Amygdala (tissue), 56 donors: ENCODE measurements around the gene TRAK1.

Experiments used
- DNase-seq, 56 donors: peaks; one replicate each; lab custom pipeline; 2025; lab: John Stamatoyannopoulos, UW

The TRAK1 gene

DNA sequence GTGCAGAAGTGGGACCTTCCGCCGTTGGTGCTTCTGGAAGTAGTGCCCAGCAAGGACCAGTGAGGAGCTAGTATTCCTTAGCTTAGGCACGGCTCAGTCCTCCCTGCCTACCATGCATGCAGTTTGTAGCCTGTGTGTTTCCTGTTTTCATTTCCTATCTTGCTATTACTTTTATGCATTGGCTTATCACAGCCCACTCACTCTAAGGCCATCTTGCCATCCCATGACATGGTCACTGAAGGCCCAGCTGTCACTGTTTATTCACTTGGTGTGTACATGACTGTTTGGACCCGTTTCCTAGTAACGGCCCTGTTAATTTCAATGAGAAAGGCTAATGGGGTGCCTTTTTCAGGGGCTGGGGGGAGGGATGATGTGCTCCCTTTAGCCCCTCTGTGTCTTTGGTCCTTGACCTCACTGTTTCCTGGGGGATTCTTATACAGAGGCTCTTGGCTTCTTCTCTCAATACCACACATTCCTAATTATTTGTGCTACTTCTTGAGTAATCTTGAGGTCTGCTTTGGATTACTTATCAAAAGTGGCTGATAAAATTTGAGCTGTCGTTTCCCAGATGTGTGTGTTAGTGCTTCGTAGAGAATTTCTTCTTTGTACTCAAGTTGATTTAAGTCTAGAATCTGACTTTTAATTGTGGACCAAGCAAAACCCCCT, 24.5 kb upstream of the TRAK1 start:
- no peak for DNase-seq

DNA sequence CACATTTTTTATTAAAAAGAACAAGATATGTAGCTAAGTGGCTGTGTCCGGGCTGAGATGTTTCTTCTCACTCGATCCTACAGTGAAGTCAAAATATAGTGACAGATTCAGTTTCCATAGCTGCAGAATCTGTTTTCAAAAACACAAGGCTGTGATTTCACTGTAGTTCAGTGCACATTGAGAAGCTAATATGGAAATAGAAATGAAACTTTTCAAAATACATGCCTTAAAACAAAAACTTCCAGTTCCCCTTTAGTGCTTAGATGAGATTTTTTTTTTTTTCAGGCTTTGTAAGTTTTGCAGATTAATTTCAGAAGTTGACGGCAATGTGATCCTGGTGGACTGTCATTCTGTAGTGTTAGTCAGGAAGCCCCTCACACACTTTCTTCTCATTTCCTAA, 23.8 kb upstream of the TRAK1 start:
- DNase-seq, result no peak

- no peak for DNase-seq
These were observed 22.7 kb upstream of the TRAK1 start for GRCh38 chr3:42068303-42069088.

DNA sequence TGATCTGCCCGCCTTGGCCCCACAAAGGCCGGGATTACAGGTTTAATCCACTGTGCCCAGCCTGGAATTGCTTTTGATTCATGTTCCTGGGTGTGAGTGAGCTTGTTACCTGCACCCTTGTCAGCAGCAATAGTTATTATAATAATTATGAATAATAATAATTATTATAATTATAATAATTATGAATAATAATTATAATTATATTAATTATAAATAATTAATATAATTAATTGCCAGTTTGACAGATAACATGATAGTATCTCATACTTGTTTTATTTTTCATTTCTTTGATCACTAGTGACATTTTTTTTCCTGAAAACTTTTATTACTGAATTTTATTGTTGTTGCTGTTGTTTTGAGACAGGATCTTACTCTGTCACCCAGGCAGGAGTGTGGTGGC, 21.1 kb upstream of the TRAK1 start:
- DNase-seq, result no peak

DNA sequence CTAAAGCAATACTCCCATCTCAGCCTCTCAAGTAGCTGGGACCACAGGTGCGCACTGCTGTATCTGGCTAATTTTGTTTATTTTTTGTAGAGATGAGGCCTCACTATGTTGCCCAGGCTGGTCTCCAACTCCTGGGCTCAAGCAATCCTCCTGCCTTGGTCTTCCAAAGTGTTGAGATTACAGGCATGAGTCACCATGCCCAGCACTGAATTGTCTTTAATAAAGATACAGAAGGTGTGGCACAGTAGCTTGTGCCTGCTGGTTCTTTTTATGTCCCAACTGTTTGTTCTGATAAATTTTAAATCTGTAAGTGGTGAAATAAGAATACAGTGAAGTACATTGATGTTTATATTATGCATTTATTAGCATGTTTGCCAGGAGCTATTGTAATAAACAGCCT, 20.6 kb upstream of the TRAK1 start:
- no peak for DNase-seq

DNA sequence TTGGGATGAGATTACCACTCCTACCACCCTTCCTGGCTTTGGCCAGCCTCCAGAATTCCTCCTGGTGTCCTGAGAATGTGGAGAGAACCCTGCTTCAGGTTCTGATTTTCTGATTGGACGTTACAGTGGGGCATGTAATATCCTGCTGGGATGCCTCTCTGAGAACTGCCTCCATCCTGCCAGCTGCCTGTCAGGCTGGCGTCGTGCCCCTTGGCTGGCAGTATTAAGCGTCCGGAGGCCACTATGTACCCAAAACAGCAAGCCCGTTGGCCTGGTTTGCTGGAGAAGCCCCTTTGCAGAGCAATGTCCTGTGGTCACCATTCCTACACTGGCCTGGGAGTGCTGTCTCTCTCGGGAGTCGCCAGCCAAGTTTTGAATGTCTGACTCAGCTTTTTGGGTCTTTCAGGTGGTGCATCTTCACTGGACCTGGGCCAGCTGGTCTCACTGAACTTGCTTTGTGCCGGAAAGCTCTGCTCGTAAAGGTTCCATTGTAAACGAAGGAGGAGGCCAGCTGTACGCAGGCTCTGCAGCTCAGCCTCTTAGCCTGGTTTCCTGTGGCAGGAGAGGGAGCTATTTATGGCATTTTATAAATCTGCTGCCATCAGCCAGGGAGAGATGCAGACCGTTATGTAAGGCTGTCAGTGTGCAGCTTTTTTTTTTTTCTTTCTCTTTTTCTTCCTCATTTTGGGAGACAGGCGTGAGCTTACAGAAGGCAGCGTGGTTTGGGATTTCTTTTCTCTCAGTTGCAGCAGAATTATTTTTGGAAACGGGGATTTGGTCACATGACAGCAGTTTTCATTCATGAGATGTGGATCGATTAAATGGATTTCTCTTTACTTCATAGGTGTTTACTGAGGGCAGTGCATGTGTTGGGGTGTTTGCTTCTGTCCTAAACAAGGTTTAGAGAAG, 19.0 kb upstream of the TRAK1 start:
- peak in 52 of 56 donors; percentile 22 to 90 (median 72) for DNase-seq

DNA sequence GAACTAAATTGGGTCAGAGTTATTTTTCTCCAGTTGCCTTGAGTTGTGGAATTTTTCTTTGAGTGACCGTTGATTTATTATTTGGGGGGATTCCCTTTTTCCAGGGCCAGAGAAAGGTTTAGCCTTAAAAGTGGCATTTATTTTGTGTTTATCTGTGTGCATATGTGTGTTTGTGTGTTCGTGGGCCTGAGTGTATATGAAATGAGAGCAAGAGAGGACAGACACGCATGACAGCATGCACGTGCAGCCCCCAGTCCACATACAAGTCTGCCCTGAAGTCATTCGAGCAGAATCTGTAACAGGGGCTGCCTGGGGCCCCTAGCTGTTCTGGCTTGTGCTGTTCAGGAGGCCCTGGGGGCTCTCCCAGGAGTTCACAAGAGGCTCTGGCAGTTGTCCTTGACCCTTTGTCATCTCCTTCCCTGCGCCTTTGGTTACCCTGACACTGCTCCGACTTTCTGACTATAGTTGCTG, 18.3 kb upstream of the TRAK1 start:
- DNase-seq, result peak in 2 of 56 donors; percentile 9 to 15

- peak in 3 of 56 donors; percentile 16 to 27 (median 22) for DNase-seq
These were observed 13.4 kb upstream of the TRAK1 start for GRCh38 chr3:42077785-42078184.

GRCh38 chr3:42078677-42079076, 12.5 kb upstream of the TRAK1 start:
- DNase-seq, result no peak

DNA sequence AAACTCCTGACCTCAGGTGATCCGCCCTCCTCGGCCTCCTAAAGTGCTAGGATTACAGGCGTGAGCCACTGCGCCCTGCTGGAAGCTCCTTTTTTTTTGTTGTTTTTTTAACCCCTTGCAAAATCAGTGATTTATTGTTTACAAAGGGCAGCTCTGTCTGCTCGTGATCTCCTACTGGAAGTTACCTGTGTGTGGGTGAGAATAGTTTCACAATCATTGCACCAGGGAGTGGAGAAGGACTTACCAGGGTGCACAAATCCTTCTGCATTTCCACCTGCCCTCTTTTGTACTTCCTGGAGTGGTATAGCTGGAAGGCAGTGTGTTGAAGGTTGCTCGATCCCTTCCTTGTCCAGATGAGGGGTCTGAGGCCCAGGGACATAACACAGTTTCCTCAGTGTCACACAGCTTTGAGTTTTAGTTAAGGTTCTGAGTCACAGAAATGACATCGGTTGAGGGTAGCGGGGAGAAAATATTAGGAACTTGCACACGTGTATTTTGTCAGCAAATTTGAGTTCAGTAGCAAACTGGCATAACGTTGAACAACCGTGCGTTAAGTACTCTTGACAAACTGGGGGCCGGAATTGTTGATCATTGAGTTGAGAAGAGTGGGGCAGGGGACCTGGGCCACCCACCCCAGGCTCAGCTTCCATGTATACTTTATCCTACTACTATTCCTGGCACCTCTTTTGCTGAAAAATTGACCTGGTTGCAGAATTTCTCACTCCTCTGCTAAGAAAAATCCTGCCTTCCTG, 11.3 kb upstream of the TRAK1 start:
- no peak for DNase-seq

DNA sequence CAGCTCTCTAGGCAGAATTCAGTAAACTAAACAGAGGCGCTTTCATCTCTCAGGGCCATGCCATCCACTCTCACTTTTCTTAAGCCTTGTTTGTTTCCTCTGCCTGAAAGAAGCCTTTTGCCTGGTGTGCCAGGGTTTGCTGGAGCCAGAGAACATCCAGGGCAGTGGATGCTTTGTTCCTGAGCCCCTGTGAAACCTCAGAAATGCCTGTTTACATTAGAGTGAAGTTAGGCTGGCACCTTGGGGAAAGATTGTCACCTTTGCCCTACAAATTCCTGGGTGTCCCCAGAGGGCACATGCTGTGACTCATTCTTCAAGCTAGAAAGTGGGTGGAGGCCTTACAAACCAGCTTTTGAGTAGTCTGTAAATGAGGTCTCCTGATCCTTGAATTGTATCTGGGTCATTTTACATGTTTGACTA, 10.7 kb upstream of the TRAK1 start:
- DNase-seq, result peak in 40 of 56 donors; percentile 12 to 73 (median 38)

DNA sequence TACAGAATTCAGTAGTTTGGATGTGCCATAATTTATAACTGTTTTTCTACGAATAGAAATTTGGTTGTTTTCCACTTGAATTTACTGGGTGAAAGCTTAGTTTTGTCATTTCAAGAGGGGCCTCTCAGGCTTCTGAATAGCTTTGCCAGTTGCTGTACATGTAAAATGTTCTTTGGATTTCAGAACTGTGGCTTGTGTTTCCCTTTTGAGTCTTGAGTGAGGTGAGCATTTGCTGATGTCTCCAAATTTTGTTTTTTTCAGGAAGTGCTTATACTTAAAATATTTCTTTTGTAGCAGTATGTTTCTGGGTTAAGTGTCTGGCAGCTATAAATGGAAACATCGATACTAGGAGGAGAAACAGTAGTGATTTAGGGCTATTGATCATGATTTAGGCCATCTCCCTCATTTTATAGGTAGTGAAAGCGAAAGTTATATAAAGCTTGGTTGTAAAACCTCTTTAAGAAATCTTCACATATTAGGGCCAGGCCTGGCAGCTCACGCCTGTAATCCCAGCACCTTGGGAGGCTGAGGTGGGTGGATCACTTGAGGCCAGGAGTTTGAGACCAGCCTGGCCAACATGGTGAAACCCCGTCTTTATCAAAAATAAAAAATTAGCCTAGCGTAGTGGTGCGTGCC, 9.2 kb upstream of the TRAK1 start:
- DNase-seq, result no peak

DNA sequence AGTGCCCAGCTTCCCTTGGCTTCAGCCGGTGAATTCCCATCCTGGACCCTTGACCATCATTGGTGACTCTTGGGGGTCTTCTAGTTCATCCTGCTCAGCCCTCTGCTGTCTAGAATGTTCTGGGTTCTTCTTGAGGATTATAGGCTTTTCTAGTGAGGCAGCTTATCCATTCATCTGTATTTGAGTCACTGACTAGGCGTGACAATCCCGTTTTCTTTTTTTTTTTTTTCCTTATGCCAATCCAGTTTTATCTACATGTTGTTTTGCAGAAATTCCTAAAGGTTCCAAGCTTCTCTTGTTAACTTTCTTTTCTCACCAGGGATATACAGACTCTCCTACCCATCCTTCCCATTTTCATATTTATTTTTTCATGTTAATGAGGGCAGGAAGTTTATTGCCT, 6.6 kb upstream of the TRAK1 start:
- DNase-seq, result no peak

DNA sequence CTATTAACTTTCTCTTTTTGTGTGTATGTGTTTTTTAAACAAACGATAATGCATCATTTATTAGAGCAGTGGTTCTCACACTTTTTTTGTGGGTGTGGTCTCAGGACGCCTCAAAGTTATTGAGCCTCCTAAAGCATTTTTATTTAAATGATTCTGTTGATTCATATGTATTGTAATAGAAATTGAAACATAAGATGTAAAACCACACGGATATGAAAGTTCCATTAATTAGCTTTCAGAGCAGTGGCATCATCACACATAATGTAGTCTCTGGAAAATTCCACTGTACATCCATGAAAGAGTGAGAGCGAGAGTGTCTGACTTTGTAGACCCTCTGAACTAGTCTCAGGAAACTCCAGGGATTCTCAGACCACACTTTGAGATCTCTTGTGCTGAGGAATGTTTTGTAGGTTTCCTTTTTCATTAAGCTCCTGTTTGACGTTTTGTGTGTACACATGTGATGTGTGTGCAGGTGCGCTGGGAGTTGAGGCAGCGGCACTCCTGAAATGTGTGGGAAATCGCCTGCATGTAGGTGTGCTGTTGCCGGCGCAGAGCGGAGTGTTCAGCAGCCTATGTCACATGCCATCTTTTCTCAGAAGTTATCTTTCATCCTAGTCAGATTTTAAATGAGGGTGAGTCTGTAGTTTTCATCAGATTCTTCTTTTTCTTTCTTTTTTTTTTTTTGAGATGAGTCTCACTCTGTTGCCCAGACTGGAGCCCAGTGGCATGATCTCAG, 5.3 kb upstream of the TRAK1 start:
- DNase-seq, result no peak

DNA sequence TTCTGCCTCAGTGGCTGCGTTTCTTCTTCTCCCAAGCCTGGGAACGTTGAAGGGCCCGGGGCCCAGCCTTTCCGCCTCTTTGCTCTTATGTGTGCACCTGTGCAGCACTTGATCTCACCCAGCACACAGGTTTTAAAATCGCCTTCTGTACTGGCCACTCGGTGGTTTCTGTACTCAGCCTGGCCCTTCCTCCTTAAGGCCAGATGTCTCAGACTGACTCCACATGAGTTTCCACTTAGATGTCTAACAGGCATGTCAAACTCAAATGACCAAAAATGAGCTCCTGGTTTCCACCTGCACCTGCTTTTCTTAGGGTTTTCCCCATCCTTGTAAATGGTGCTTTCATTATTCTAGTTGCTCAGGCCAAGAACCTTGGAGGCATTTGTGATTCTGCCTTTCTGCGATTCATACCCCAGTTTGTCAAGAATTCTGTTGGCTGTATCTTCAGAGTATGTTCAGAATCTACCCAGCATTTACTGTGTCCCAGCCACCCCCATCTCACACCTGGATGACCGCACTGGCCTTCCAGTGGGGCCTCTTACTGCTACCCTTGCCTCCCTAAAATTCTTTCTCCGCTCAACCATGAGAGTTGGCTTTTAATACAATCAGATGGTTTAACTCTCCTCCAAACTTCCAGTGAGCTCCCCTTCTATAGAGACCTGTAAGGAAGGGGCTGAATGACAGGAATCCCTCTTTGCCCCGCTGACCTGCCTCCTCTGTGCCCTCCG, 2.2 kb upstream of the TRAK1 start:
- DNase-seq, result no peak

DNA sequence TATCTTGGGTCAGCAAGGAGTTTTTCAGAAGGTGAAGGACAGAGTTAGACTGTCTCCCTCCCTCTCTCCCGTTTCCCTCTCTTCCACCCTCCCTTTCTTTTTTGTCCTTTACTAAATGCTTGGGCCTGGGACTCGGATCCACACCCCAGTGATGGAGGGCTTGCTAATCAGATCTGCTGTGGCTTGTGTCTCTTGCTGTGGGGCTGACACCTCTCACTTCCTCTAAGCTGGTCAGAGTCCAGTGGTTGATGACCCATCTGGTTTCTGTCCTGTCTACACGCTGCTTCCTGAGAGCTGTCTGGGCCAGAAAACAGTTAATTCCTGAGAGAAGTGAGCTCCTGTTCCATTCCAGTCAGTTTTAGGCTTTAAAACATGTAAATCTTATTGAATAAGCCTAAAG, 849 bp downstream of the TRAK1 start:
- DNase-seq, result no peak

- no peak for DNase-seq
These were observed 3.0 kb downstream of the TRAK1 start for GRCh38 chr3:42094128-42094527.

DNA sequence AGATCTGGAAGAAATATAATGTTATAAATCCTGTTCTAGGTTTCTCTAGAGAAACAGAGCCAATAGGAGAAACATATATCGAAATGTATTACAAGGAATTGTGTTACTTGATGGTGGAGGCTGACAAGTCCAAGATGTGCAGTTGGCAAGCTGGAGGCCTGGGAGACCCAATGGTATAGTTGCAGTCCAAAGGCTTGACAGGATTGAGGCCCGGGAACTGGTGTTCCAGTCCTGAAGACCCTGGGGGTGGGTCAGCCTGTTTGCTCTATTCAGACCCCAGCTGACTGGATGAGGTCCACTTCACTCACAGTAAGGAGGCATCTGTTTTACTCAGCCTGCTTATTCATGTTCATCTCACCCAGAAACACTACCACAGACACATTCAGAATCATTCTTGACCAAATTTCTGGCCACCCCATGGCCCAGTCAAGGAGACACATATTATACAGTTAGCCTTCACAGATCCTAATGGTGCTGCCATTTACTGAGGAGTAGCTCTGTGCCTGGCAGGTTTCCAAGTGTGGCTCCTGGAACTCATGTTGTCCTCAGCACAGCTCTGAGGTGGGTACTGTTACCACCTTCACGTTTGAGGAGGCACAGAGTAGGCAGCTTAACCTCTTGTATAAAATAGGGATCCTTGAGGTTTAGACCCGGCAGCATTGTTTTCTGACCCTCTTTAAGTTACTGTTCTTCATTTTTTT, 3.7 kb downstream of the TRAK1 start:
- peak in 1 of 56 donors; percentile 16 for DNase-seq
